MM.1S (cell line): Measurements from ENCODE around the gene KRT28.

ENCODE experiments used
- DNase-seq: peaks from one replicate; pipeline ENCODE4 v3.0.0-alpha.2; 2015
- H2AFZ ChIP-seq: fragments of 300-600 bp; sonication (generic); 2 replicates; pipeline ENCODE4 v1.6.0; 2016; ENCODE audit warnings: antibody characterized with exemption, low read length
- H3F3A ChIP-seq: fragments of 300-600 bp; sonication (generic); 2 replicates; pipeline ENCODE4 v1.6.1; 2016; ENCODE audit warnings: mild to moderate bottlenecking, antibody characterized with exemption, low read length, moderate library complexity, mixed read lengths; ENCODE audit not compliant: insufficient read depth
- H3K27ac ChIP-seq: fragments of 300-600 bp; sonication (generic); 2 replicates; pipeline ENCODE4 v1.5.1; 2016; ENCODE audit warnings: mild to moderate bottlenecking, low read length
- H3K27me3 ChIP-seq: fragments of 300-600 bp; sonication (generic); replicated peaks from 2 replicates; pipeline ENCODE4 v1.6.0; 2016; ENCODE audit warnings: low read length; ENCODE audit not compliant: insufficient read depth
- H3K36me3 ChIP-seq: fragments of 300-600 bp; sonication (generic); replicated peaks from 2 replicates; pipeline ENCODE4 v1.6.1; 2016; ENCODE audit warnings: mild to moderate bottlenecking, low read length, mixed read lengths; ENCODE audit not compliant: insufficient read depth
- H3K4me1 ChIP-seq: fragments of 300-600 bp; sonication (generic); 2 replicates; pipeline ENCODE4 v1.6.1; 2016; ENCODE audit warnings: low read length, mixed read lengths
- H3K4me2 ChIP-seq: fragments of 300-600 bp; sonication (generic); 2 replicates; pipeline ENCODE4 v1.6.0; 2016; ENCODE audit warnings: low read depth, low read length
- H3K4me3 ChIP-seq: fragments of 300-600 bp; sonication (generic); 2 replicates; pipeline ENCODE4 v1.5.1; 2016; ENCODE audit warnings: low read length, mixed read lengths
- H3K79me2 ChIP-seq: fragments of 300-600 bp; sonication (generic); 2 replicates; pipeline ENCODE4 v1.6.1; 2016; ENCODE audit warnings: mixed run types, low read length, mixed read lengths
- H3K9ac ChIP-seq: fragments of 300-600 bp; sonication (generic); 2 replicates; pipeline ENCODE4 v1.6.1; 2016; ENCODE audit warnings: low read length, mixed read lengths
- H3K9me2 ChIP-seq: fragments of 300-600 bp; sonication (generic); replicated peaks from 2 replicates; pipeline ENCODE4 v1.6.1; 2016; ENCODE audit warnings: mild to moderate bottlenecking, low read length, mixed read lengths; ENCODE audit not compliant: insufficient read depth
- H3K9me3 ChIP-seq: fragments of 300-600 bp; sonication (generic); replicated peaks from 2 replicates; pipeline ENCODE4 v1.6.1; 2016; ENCODE audit warnings: mild to moderate bottlenecking, low read length, mixed read lengths; ENCODE audit not compliant: insufficient read depth
- H4K20me1 ChIP-seq: fragments of 300-600 bp; sonication (generic); 2 replicates; pipeline ENCODE4 v1.6.1; 2016; ENCODE audit warnings: mild to moderate bottlenecking, low read length, moderate library complexity, mixed read lengths; ENCODE audit not compliant: insufficient read depth
- CTCF ChIP-seq: fragments of 300-600 bp; sonication (generic); IDR thresholded peaks from 2 replicates; pipeline ENCODE4 v1.5.1; 2016; ENCODE audit warnings: antibody characterized with exemption, low read length, mixed read lengths
- EZH2 ChIP-seq: fragments of 300-600 bp; sonication (generic); optimal IDR thresholded peaks from 2 replicates; pipeline ENCODE3; 2017; ENCODE audit warnings: low read depth, mild to moderate bottlenecking, antibody characterized with exemption, low read length, mixed read lengths
- EZH2phosphoT487 ChIP-seq: fragments of 300-600 bp; sonication (generic); IDR thresholded peaks from 2 replicates; pipeline ENCODE4 v1.6.1; 2018; ENCODE audit warnings: antibody characterized with exemption, low read length

The KRT28 gene

GRCh38 chr17:40806131-40806530, 6.4 kb upstream of the KRT28 start:
- TF ChIP-seq CTCF, result no peak
- no peak for TF ChIP-seq EZH2phosphoT487
- Histone ChIP-seq H3F3A (no peaks in the 10 kb centered on the region), H3K4me2 (no peak overlapping the region), H3K27ac (no peak overlapping the region), H4K20me1 (no peaks in the 10 kb centered on the region), H3K4me1 (no peaks in the 10 kb centered on the region), H3K27me3 (no peaks in the 10 kb centered on the region), H3K9ac (no peak overlapping the region), H3K9me2 (no peaks in the 10 kb centered on the region), H3K79me2 (no peaks in the 10 kb centered on the region), H3K4me3 (no peak overlapping the region), H3K9me3 (no peaks in the 10 kb centered on the region), H2AFZ (no peak overlapping the region), H3K36me3 (no peaks in the 10 kb centered on the region)
- no peak for DNase-seq

GRCh38 chr17:40803617-40804082, 3.9 kb upstream of the KRT28 start:
- DNase-seq, result peak; percentile 80
- no peak overlapping the region for H3K27ac ChIP-seq
- H3K4me3 ChIP-seq, result no peak overlapping the region
- no peak overlapping the region for H3K4me2 ChIP-seq
- no peaks in the 10 kb centered on the region for H3K9me2 ChIP-seq
- H3K27me3 ChIP-seq, result no peaks in the 10 kb centered on the region
- no peak overlapping the region for H3K9ac ChIP-seq
- H4K20me1 ChIP-seq, result no peaks in the 10 kb centered on the region
- H3F3A ChIP-seq, result no peaks in the 10 kb centered on the region
- H3K79me2 ChIP-seq, result no peaks in the 10 kb centered on the region
- no peaks in the 10 kb centered on the region for H3K9me3 ChIP-seq
- H3K4me1 ChIP-seq, result no peaks in the 10 kb centered on the region
- H2AFZ ChIP-seq, result peak overlapping the region; percentile 42; the same call in 1 of the 2 replicates
- peak; percentile 88 for TF ChIP-seq CTCF
- no peak for TF ChIP-seq EZH2
- no peaks in the 10 kb centered on the region for H3K36me3 ChIP-seq

GRCh38 chr17:40801157-40801556, 1.4 kb upstream of the KRT28 start:
- no peaks in the 10 kb centered on the region for H3K36me3 ChIP-seq
- DNase-seq, result no peak
- H3K9me2 ChIP-seq, result no peaks in the 10 kb centered on the region
- TF ChIP-seq EZH2 (no peak), CTCF (no peak), EZH2phosphoT487 (no peak)
- no peak overlapping the region for H3K27ac ChIP-seq
- H3K4me2 ChIP-seq, result no peak overlapping the region
- no peak overlapping the region for H3K4me3 ChIP-seq
- H3K79me2 ChIP-seq, result no peaks in the 10 kb centered on the region
- H4K20me1 ChIP-seq, result no peaks in the 10 kb centered on the region
- H3K9me3 ChIP-seq, result no peaks in the 10 kb centered on the region
- H2AFZ ChIP-seq, result no peak overlapping the region
- H3F3A ChIP-seq, result no peaks in the 10 kb centered on the region
- no peaks in the 10 kb centered on the region for H3K4me1 ChIP-seq
- H3K27me3 ChIP-seq, result no peaks in the 10 kb centered on the region
- no peak overlapping the region for H3K9ac ChIP-seq
